Activated CD8-positive, alpha-beta T cell treated with anti-CD3 and anti-CD28 coated beads for 36 hours (primary cell): ENCODE data around the gene IER2. TPM values are rescaled to one million over a fixed set of nuclear protein-coding genes. Genes with fewer than 3 reads are reported as not detected.

ENCODE experiments used
- total RNA-seq, 2 experiments: library from RNA; stranded (reverse); gene quantifications; one replicate each; pipeline ENCODE4 v1.2.3, GENCODE V29; 2021

IER2 gene
- total RNA-seq, 2 experiments from 2014 or later = 120 to 122 TPM

Other genes starting within 250 kb of the IER2 start
- gene SYCE2, start 231.1 kb upstream of the IER2 start, total RNA-seq = 1 to 10 TPM; 3.0 to 4.4 TPM
- gene FARSA, start 216.7 kb upstream of the IER2 start, total RNA-seq = 100 to 1,000 TPM; 128 to 138 TPM
- 100 to 1,000 TPM; 535 to 563 TPM for gene CALR, start 211.8 kb upstream of the IER2 start, total RNA-seq
- 100 to 1,000 TPM; 189 to 190 TPM for gene RAD23A, start 204.5 kb upstream of the IER2 start, total RNA-seq
- gene GADD45GIP1, start 193.2 kb upstream of the IER2 start, total RNA-seq = 10 to 100 TPM; 32.6 to 36.0 TPM
- not detected for gene DAND5, start 180.8 kb upstream of the IER2 start, total RNA-seq
- 1 to 10 TPM; 4.7 to 5.0 TPM for gene NFIX, start 154.9 kb upstream of the IER2 start, total RNA-seq
- 1 to 10 TPM; 3.9 to 4.8 TPM for gene LYL1, start 47.6 kb upstream of the IER2 start, total RNA-seq
- 10 to 100 TPM; 85.0 to 95.7 TPM for gene TRMT1, start 33.7 kb upstream of the IER2 start, total RNA-seq
- 10 to 100 TPM; 73.8 to 87.5 TPM for gene NACC1, start 32.1 kb upstream of the IER2 start, total RNA-seq
- 10 to 100 TPM; 66.8 to 72.4 TPM for gene STX10, start within 50 bp of the IER2 start, total RNA-seq